SK-MEL-5 (cell line): ENCODE results near the gene CHD9. TPM values are rescaled to one million over a fixed set of nuclear protein-coding genes. Genes with fewer than 3 reads are reported as not detected.

ENCODE experiments used
- DNase-seq: peaks from one replicate; pipeline ENCODE4 v3.0.0-alpha.2; 2016; ENCODE audit warnings: low read depth, low spot score
- in situ Hi-C: cut with HindIII; loops from 2 replicates; pipeline ENCODE4 v1.10.0; 2016; ENCODE audit warnings: low sequenced_read_pairs, high pct_unique_total_duplicates, low pct_unique_long_range_greater_than_20kb
- total RNA-seq: library from RNA; depleted of rRNA; stranded (reverse); fragments of >200 nt; shearing (Covaris generic); gene quantifications from 2 replicates; pipeline ENCODE4 v1.2.3, GENCODE V29; 2014

The CHD9 gene
- total RNA-seq, 1 experiment from 2014 or later = 20.3 TPM

DNA sequence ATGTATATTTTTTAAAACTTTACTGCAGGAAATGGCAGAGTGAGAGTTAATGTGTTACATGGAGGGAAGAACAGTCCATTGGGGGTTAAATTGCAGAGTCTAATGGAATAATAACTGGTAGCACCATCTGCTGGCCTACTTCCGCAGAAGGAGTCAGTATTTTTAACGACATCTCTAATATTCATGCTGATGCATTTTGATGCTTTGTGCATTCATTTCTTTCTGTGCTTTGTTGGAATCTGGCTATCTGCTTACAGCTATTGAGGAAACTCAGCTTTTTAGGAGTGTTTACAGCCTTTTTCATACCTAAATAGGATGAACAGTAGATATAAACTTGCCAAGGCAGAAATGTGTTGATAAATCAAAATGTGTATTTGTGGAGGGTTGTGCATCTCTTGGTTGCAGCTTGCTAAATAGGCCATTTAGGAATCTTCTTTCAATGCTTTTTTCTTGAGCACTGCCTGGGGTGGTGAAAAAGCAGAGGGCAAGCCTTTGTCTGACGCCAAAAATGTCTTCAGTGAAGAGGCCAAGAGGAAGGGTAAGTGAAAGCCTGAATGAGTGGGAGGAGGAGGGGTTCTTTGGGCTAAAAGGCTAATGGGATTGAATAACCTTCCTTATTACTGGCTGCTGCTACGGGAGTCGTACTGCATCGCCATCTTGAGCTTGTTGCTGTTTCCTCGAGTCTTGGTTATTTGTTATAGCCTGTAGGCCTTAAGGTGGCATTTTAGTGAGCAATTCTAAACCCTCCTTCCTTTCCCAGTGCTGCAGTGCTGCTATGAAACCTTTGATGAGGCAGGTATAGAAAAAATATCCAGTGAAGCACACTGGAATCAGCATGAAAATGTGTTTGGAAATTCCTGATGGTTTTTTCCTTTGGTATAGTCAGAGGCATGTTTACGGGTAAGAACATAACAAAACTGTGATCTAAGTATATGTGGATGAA lies 153.3 kb downstream of the CHD9 start:
- peak; percentile 93 for DNase-seq
- in situ Hi-C loops = no loop called here

DNA sequence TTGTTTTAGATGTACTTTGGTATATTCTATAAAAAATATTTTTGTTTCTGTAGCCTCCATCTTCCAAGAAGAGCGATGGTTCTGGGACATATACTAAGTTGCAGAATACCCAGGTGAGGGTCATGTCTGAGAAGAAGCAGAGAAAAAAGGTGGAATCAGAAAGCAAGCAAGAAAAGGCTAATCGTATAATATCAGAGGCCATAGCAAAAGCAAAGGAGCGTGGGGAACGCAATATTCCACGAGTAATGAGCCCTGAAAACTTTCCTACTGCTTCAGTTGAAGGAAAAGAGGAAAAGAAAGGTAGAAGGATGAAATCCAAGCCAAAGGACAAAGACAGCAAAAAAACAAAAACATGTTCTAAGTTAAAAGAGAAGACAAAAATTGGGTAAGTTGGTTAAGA lies 154.6 kb downstream of the CHD9 start:
- in situ Hi-C loops = no loop called here
- DNase-seq = no peak

DNA sequence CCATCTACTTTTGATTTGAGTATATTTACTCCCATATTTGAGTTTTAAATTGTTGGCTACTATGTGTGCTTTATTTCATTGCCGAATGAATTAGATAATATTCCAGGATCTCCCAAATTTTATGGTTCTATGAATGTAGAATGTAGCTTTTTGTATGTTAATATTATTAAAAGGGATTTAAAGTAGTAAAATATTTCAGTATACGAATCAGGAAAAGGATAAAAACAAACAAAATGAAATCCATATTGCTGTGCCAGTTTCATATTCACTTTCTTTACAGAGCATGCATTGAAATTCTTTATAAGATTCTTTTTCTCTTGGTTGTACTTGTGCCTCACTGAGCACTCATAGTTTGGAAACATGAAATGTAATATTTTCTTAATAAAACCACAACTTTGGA lies 155.1 kb downstream of the CHD9 start:
- in situ Hi-C loops = no loop called here
- DNase-seq = no peak

DNA sequence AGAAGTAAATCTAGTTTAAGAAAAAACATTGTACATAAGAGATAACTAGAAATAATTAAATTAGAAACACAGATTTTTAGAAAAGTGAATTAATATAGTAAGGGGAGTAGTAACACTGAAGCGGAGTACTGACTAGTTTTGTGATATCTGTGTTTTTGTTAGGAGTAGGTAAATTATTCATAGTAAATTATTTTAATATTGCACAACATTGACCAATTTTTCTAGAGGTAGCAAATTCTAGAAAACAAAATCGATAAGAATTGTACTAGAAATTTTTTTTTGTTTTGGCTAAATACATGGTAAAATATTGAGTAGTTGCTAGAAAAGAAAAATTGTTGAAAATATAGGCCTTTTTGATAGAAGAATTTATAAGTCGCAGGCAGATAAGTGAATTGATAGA lies 156.5 kb downstream of the CHD9 start:
- in situ Hi-C loops = no loop called here
- DNase-seq = no peak

DNA sequence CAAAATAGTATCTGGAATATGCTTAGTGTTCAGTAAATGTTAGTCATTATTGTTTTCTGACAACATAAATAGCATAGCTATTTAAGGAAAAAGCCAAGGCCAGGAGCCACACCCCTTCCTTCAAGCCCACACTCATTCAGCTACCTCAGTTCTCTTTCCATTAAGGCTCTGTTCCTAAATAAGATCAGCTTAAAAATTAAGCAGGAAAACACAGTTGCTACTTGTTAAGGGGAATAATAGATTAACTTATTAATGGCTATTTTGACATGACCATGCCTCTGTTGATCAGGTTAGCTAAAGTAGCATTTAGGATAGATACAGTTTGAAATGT lies 158.1 kb downstream of the CHD9 start:
- no peak for DNase-seq
- in situ Hi-C loops = no loop called here

DNA sequence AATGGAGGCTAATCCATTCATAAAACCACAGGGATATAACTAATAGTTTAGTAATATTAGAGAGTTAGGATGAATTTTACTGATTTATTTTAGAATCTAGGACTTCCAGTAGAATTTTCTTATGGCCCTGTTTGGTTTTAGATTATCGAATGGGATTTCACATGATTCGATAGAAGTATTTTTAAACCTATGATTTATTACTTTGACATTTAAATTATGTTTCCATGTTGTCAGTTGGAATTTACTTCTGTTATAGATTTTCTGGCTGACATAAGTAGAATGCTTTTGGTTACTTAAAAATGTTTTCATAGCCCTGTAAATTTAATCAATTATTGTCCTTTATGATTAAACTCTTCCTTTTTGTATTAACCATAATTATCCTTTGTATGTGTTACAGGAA lies 158.8 kb downstream of the CHD9 start:
- in situ Hi-C loops = no loop called here
- no peak for DNase-seq

DNA sequence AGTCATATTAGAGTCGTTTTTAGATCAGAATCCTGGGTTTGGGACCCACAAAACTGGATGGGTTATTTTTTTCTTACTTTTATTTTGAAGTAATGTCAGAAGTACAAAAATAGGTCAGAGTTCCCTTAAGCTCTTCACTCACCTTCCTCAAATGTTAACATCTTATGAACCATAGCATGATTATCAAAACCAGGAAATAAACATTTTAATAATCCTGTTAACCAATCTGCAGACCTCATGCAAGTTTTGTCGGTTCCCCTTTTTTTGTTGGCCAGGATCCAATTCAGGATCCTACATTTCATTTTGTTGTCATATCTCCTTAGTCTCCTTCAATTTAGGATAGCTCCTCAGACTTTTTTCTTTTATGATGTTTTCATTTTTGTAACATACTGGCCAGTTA lies 162.0 kb downstream of the CHD9 start:
- no peak for DNase-seq
- in situ Hi-C loops = no loop called here

DNA sequence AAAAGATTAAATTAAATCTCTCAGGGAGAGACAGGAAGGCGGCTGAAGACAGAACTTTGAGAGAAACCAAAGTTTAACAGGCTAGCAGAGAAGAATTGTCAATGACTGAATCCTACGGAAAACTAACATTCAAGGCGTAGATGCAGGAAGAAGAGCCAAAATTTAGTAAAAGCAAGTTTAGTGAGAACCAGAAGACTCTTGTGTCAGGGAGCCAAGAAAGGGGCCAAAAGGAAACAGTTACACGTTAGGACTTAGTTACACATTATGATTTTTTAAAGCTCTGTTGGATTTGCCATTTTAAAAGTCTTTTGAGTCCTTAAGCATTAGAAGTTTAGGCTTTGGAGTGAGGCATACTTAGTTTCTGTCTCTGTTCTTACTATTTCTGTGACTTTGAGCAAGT lies 164.6 kb downstream of the CHD9 start:
- DNase-seq = no peak
- in situ Hi-C loops = no loop called here

DNA sequence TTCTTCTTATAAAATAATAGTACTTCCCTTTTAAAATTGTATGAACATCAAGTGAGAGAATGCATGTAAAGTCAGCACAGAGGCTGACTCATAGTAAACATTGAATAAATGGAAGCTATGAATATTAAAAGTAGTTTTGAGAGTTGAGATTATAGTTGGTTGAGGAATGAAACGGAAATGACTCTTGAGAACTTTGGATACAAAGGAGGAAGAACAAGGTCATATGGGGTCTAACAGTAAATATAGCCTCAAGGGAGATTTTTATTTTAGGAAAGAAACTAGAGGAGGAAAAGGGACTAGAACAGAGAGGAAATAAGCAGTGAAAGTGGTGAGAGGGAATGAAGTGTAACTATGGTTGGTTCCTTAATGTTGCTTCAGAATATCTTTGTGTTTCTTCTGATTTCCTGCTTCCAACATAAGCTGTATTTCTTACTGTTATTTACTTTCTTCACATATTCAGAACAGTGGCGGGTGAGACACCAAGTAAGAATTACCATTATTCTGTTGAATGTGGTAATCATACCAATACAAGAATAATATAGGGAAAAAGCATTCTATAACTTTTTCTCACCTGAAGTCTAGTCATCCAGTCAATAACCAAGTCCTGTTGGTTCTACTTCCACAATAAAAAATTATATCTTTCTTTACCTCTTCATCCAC lies 165.1 kb downstream of the CHD9 start:
- no peak for DNase-seq
- in situ Hi-C loops = no loop called here

DNA sequence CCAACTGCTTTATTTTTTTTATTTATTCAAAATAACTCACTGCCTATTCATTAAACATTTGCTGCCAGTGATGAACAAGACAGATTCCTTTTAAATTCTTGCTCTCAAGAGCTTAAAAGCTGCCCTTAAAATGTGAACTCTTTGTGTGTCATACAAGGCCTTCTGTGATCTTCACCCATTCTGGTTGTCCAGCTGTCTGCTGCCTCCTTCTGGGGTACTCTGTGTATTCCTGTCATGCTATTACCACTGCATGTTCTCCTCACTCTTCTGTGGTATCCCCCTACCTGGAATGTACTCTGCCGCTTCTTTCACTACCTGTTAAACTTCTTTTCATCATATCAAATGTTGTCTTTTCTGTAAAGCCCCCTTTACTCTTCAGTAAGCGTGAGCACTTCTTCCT lies 165.8 kb downstream of the CHD9 start:
- peak; percentile 36 for DNase-seq
- in situ Hi-C loops = no loop called here

DNA sequence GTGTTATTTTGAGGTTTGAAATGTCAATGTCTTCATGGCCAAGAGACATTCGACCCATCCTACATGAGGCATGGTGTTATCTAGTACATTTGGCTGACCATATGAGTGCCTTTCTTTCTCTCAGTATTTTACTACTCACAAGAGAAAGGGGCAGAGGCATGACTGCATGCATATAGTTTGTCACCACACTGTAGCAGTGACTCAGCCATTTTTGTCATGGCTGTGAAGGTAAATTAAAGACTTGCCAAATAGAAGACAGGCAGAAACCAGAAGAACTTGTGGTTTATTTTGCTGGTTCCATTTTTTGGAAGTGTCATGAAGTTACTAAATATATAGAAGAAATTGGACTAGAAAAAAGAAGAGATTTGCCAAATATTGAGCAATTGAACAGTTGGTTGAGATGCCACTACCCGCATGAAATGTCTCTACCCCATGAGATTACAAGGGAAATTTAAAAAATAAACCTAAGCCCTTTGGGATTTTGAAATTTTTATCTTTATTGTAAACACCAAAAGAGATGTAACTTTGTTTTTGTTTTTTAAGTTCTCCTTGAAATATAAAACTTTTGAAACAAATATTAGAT lies 170.3 kb downstream of the CHD9 start:
- DNase-seq = peak; percentile 4
- in situ Hi-C loops = no loop called here

DNA sequence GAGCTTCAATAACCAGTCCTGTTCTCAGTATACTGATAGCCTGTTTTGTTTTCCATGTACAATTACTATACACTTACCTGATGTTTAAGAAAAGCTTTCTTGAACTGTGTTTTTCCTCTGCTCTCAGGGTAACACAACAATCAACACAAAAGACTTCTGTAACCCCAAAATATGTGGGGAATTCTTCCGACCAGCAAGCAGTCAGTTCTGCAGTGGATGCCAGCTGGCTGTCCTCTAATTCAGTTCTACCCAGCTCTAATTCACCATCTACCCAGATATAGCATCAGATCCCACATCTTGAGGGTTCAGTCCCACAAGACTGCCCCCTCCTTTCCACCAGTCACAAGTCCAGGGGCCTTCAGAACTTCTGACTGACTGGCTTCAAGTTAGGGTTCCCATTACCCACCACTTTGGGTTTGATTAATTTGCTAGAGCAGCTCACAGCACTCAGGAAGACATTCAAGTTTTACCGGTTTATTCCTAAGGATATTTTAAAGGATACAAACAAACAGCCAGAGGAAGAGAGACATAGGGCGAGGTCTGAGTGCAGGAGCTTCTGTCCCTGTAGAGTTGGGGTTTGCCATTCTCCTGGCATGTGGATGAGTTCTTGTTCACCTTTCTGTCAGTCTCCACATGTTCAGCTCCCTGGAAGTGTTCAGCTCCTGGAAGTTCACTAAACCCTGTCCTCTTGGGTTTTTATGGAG lies 178.2 kb downstream of the CHD9 start:
- DNase-seq = no peak
- in situ Hi-C loops = no loop called here

DNA sequence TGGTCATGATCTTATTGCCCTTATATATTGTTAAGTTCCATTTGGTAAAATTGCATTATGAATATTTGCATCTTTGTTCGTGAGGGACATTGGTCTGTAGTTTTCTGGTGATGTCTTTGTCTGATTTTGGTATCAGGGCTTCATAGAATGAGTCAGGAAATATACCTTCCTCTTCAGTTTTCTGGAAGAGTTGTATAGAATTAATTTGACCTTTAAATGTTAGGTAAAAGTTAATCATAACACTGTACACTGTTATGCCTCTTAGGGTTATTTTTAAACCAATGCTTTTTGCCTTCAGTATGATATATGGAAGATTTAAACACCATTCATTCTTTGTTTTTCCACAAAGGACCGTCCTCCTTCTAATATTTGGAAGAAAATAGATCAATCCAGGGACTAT lies 180.0 kb downstream of the CHD9 start:
- in situ Hi-C loops = no loop called here

DNA sequence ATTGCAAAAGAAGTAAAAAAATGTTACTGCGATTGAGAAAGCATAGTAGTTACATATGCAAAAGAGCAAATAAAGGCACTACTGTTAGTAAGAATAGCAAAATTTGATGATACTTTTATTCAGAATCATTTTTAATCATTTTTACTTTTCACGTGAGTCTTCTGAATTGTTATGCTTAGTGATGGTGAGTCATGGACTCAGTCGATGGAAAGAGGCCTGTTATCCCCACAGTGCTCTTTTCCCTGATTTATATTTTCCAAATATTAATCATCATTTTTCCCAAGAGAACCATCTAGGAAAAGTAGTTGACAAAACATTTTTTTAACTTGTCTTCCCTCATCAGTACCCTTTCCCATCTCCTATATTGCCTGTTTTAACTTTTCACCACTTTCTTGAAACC lies 181.1 kb downstream of the CHD9 start:
- no peak for DNase-seq
- in situ Hi-C loops = no loop called here

More for the DNA sequence above, 180.0 kb downstream of the CHD9 start:
- no peak for DNase-seq

DNA sequence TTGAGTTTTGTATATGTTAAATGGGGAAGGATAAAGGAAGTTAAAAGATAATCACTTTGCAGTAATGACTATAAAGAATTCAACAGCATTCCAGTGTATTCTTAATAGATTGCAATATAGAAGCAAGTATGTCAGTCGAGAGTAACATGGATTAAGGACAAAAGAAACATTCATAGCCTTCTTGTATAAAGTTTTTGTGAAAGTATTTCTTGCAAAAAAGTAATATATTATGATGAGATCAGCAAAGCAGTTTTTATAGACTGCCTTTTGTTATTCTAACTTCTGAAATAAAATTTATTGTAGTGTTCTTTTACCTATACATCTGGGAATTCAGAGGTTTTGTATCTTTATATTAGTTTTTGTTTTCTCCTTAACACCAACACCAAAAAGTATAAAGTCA lies 194.5 kb downstream of the CHD9 start:
- in situ Hi-C loops = no loop called here
- no peak for DNase-seq

DNA sequence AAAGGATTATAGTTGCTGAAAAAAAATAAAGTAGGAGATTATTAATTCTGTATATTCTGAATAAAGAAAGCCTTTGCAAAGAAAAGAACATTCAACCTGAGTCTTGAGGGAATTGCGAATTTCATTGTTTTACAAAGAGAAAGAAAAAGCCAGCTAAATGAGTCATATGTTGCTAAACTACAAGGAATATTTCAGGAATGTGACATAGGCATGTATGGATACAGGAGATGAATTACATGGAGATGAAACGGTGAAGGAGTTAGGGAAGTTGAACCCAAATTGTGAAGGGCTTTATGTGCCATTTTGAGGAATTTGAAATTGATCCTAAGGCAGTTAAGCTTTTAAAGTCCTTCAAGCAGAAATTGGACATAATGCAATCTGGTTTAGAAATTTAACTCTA lies 202.2 kb downstream of the CHD9 start:
- DNase-seq = no peak

DNA sequence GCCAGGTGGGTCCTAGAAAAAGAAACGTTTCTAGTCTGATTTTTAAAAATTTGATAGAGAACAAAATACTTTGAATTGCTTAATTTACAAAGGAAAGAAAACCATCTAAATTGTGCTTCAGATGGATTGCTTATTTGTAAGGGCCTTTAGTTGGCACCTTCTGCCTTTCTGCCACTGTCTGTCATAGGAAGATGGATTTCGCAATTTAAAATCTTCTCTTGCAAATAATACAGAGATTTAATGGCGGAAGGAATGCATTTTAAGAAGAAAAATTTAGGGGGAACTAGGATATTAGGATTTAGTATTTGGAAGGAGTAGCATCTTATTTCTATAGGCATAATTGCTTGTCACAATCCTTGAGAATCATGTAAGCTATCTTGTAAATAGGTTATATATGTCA lies 204.0 kb downstream of the CHD9 start:
- DNase-seq = no peak
- in situ Hi-C loops = no loop called here

More for the DNA sequence above, 202.2 kb downstream of the CHD9 start:
- in situ Hi-C loops = no loop called here

DNA sequence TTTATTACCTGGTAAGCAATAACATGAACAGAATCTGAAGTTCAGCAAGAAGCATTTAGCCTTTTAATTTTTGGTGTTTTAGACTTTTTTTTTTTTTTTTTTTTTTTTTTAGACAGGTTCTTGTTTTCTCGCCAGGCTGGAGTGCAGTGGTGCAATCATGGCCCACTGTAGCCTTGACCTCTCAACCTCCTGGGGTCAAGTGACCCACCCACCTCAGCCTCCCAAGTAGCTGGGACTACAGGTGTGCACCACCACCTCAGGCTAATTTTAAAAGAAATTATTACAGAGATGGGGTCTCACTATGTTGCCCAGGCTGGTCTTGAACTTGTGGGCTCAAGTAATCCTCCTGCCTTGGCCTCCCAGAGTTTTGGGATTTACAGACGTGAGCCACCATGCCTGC lies 206.5 kb downstream of the CHD9 start:
- DNase-seq = no peak
- in situ Hi-C loops = no loop called here
